ENCODE results near the gene EPHA5.

Gene EPHA5

DNA sequence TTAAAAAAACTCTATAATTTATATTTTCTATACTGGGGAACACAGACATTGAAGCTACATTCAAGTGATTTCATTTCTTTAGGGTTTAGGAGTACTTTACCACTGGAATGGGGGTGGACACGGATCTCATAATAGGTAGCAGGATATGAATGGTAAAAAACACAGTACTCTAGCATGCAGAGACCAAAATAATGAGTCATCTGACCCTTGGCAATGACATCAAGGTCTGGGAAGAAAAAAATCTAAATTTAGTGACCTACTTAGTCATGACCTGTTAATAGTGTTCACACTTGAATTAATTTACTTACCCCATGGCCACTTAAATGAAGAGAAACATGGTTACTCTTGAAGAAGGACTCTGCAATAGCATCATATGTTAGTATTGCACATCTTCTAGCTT, 187.9 kb downstream of the EPHA5 start:
- no peak for DNase-seq

GRCh38 chr4:65472531-65472930, 197.8 kb downstream of the EPHA5 start:
- DNase-seq = no peak

- DNase-seq = no peak
Observed at GRCh38 chr4:65467068-65467680, 203.1 kb downstream of the EPHA5 start.

DNA sequence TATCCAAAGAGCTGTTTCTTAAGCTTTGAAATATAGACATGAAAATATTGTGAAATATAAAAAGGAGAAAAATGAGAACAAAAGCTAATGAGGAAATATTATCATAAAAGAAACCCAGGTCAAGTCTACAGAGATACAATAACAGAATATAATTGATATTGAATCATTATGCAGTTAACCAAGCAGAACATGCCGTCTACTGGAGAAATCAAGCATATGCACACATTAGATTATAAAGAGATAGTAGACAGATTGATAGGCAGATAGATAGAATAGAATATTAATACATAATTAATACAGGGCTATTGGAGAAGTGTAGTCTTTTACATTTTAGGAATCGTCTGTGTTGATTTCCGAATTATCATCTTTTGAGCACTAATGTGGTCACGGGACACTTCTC, 208.5 kb downstream of the EPHA5 start:
- DNase-seq = no peak

GRCh38 chr4:65457011-65457410, 213.3 kb downstream of the EPHA5 start:
- DNase-seq = no peak

DNA sequence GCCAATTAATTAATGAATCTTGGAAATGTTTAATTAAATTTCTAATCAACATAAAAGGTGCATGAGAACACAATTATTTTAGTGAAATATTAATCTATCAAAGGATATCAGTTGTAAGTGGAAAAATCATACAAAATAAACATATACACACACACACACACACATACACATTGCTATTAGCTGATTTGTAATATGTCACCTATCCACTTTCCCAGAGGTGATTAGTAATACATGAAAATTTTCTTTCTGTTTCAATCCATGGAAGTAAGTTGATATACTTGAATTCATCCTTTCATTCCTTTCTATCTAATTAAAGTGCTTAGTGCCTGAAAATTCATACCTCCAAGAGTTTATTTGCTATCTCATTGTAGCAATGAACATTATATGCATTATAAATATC, 213.7 kb downstream of the EPHA5 start:
- DNase-seq = no peak

DNA sequence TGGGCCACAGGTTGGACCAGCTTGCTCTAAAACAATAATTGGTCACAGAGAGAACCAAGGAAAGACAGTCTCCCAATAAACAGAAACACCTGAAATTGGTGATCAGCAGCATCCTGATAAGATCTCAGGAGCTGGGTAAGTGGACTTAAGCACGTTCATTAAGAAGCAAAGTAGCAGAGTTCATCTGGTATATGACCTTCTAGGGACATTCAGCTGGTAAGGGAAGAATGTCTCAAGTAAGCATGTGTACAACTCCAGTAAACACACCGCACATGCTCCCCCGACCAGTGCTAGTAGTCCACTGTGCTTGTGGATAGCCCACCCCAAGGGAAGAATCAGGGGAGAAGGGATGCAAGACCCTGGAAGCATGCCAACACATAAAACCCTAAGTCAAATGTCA, 216.9 kb downstream of the EPHA5 start:
- no peak for DNase-seq

DNA sequence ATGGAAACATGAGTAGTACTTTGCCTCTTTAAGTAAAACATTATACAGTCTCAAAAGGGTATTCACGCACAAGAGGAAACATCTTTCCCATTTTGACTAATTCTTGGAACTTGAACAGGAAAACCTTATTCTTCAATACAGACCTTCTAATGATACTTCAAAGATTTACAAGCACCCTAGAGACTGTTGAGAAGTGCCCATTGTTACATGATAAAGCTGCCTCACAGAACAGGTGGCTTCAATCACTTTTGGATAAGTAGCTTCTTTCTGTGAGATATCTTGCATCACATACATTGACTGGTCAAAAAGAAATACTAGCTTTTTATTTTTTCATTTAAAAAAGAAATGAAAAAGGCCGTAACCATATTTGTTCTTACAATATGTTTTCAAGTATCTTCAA, 219.4 kb downstream of the EPHA5 start:
- no peak for DNase-seq

DNA sequence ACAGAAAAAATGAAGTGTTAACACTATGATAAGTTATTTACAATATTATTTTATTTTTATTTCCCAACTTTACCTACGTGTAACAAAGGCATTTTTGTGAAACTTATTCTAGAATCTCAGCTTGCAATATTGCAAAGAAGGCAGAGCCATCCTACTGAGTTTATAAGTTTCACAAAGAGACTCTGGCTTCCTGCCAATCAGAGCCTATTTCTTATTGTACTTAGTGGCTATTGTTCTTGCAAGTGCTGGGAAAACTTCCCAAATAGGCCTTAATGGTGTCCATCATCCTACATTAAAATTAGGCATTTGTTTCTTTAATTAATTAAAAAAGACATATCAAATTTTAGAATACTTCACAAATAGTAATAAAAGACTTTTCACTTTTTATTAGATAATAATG, 233.2 kb downstream of the EPHA5 start:
- DNase-seq = no peak

DNA sequence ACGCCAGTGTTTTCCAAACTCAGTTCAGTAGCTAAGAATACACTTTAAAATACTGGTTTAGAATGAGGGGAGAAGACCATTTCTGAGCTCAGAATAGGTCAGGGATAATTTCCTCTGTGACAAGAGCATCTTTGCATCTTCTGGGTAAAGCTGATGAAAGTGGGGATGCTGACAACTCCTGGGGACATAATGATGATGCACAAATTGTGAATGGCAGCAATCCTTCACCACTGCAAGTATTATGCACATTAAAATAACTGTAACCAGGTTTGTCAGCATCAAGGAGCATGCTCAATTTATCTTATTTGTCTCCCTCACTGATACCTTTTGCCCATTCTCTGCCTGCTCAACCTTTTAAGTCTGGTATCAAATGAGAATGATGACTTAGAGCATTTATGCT, 248.2 kb downstream of the EPHA5 start:
- DNase-seq = no peak

- DNase-seq = no peak
Observed at GRCh38 chr4:65420036-65420435, 250.3 kb downstream of the EPHA5 start.

DNA sequence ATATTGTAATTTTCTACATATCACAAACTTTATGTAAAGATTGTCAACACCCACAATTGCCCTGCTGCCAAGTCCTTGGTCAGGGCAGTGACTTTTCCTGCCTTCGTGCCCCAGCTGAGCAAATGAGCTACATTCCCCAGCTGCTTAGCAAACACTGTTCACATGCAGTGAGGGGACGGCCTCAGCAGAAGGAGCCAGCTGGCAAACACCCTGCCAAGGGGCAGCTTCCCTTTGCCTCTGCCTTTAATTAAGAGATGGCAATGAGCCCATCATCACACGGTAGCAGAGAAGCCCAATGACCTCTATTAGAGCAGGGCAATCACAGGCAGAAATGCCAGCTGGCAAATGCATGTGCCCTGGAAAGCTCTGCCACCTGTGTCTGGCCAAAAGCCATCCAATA, 253.4 kb downstream of the EPHA5 start:
- DNase-seq = no peak

DNA sequence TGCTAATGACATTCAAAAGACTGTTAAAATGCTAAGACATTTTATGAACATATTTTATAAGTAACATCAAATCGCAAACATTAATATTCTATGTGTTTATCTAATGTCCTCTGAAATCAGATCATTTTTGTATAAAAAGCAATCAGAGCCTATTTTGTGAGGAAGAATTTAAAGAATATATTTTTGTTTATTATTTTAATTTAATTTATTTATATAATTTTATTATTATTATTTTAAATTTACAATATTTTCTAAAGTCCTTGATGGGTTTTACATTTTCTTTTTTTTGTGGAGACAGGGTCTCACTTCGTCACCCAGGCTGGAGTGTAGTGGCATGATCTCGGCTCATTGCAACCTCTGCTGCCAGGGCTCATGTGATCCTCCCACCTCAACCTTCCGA, 262.8 kb downstream of the EPHA5 start:
- DNase-seq = no peak

DNA sequence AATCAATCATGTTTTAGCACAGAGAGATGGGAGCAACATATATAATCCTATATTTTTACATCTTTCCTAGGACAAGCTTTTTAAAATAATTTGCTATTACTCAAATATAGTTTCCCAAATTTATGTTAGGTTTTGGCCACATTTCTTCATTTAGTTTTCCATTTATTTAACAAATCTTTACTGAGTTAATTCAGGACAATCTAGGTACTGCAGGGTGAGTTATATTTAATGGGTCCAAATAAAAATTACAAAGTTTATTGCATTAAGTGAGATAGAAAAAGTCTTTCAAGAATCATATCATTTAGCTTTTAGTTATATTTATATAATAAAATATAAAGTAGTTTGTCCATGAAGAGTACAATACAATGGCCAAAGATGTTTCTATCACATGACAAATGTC, 269.2 kb downstream of the EPHA5 start:
- no peak for DNase-seq

- no peak for DNase-seq
Observed at GRCh38 chr4:65399084-65399483, 271.2 kb downstream of the EPHA5 start.

DNA sequence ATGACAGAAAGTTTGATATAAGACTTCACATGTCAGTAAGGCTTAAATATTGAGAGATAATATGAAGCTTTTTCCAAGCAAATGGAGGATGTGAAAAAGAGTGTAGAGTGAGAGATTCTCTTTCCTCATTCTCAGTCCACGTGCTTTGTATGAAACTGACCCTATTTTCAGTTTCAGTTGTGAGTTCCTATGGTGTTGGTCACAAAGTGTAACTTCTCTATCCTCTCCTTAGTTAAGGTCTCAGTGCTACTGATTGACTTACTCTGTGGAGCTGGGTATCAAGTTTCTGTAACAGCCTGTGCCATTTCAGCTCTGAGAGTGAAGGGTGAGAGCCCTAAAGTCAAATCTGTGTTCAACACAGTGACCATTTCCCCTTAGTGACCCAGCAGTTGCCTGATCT, 277.2 kb downstream of the EPHA5 start:
- no peak for DNase-seq

GRCh38 chr4:65392488-65392887, 277.8 kb downstream of the EPHA5 start:
- DNase-seq = no peak

- DNase-seq = no peak
Observed at GRCh38 chr4:65391814-65392213, 278.5 kb downstream of the EPHA5 start.

- no peak for DNase-seq
Observed at GRCh38 chr4:65391382-65391781, 278.9 kb downstream of the EPHA5 start.

DNA sequence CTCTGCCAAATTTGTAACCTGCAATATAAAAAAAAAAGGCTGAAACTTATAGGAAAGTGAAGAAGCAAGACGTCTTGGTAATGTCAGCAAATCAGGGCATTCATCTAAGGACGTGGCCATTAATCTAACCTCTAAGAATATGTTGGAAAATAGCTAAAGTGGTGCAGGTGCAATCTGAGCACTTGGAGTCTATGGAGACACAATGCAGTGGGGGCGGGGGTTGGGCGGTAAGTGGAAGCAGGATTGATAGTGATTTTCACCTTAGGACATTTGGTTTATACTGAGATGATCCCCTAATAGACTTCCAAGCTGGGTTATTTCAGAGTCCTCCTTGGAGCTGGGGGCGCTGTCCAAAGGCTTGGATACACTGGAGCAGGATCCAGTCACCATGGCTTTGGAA, 283.4 kb downstream of the EPHA5 start:
- no peak for DNase-seq

DNA sequence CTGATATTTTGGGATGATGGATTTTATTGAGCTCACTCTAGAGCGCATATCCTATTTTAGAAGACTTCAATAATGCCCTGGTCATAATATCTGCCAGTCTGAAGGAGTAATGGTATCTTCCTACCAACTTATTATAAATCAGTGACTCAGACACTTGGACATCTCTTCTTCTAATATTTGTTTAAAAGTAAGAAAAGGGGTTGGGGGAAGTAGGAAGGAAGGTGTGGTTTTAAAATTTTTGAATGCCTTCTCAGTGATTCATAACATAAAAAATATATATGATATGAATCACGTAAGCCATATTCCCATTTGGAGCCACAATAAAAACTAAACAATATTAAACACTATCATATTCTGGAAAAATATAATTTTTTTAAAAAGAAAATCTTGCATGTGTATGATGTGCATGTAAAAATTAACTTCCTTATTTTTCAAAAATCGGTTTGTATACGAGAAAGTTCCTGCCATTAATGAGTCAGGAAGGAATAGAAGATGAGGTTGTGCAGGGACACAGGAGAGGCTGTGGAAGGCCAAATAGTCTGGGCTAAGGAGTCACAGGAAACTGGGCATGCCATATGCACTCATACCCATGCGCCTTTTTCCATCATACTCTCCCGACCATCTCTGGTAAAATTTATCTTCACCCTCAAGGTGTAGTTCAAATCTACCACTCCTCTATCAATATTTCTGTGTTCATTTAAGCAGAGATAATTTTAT, 286.5 kb downstream of the EPHA5 start:
- no peak for DNase-seq

GRCh38 chr4:65381648-65382047, 288.6 kb downstream of the EPHA5 start:
- no peak for DNase-seq

GRCh38 chr4:65370709-65371108, 299.6 kb downstream of the EPHA5 start:
- no peak for DNase-seq

DNA sequence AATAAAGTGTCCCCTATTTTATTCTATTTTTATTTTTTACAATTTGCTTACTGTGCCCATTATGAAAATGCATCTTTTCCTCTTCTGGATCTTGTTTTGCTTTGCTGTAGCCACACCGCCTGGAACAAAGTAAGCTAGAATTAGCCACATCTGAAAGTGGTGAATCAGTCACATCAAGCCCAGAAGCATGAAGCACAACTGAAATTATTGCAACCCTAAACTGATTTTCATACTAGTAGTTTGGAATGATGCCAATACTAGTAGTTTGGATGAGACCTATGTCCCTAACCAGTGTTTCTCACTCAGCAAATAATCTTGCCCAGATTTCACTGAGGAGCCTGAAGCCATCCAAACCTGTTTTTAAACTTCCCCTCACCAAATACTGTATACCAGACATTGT, 303.0 kb downstream of the EPHA5 start:
- no peak for DNase-seq

- DNase-seq = no peak
Observed at GRCh38 chr4:65358914-65359313, 311.4 kb downstream of the EPHA5 start.

Measured in NK-92 treated with Interleukin-12 subunit alpha and Interleukin-12 subunit beta, amount 100 ng/mL, for 24 hours (cell line).